Spleen (tissue), 7 donors: Measurements from ENCODE around the gene DNM3.

ENCODE experiments used
- CTCF ChIP-seq, 11 experiments: fragments of 200-600 bp in 7 of 11; fragments of 450-650 bp in 4 of 11; sonication (generic) in 4 of 11; IDR thresholded peaks in 8 of 11; conservative IDR thresholded peaks in 3 of 11; 1 replicate in 7 of 11; 2 replicates in 4 of 11; pipeline versions ENCODE4 v1.4.0 to v1.8.0; 2016 to 2021; ENCODE audit warnings: antibody characterized with exemption in 11 of 11, inconsistent platforms in 4 of 11, mild to moderate bottlenecking in 1 of 11
- POLR2A ChIP-seq, 3 donors: fragments of 450-650 bp; IDR thresholded peaks; one replicate each; pipeline ENCODE4 v1.5.1; 2017; ENCODE audit warnings: antibody characterized with exemption in 3 of 3, mild to moderate bottlenecking in 1 of 3
- donor health status: DM: no; HTN: no; CAD: no; lungs with moderate emphysema.
- donor health status: DM: no; HTN: no; CAD: no.
- donor health status: DM: no; HTN: no; CAD: no.

- no peak for TF ChIP-seq CTCF (IDR thresholded peaks at IDR 0.05 in 8 of 11, conservative IDR thresholded peaks at IDR 0.05 in 3 of 11)
- TF ChIP-seq POLR2A (IDR thresholded peaks at IDR 0.05): no peak
Observed at GRCh38 chr1:172446547-172446946, 605.2 kb downstream of the DNM3 start.
